H1 (cell line): ENCODE results near the gene BIVM. TPM values are rescaled to one million over a fixed set of nuclear protein-coding genes. Genes with fewer than 3 reads are reported as not detected.

Experiments
- CTCF ChIA-PET: fragments of 300-600 bp; sonication (Branson Sonifier 250); formaldehyde crosslinking; loops from one replicate; lab custom pipeline; 2021; ENCODE audit not compliant: partially characterized antibody; lab: Charles Lee
- POLR2A ChIA-PET: fragments of 300-600 bp; sonication (Branson Sonifier 250); formaldehyde crosslinking; loops from one replicate; lab custom pipeline; 2021; ENCODE audit warnings: inconsistent platforms; ENCODE audit not compliant: partially characterized antibody; lab: Charles Lee
- DNase-seq, 2 experiments: peaks; one replicate each; pipeline versions ENCODE4 v3.0.0 to v3.0.0-alpha.2; 2010 to 2022; ENCODE audit warnings: low spot score in 2 of 2, low read depth in 1 of 2, mixed read lengths in 1 of 2
- FAIRE-seq: peaks from 2 replicates; lab custom pipeline; 2011; peaks lifted over from hg19 to GRCh38; lab: Jason Lieb, UNC
- H2AFZ ChIP-seq: 2 replicates; pipeline ENCODE4 v1.8.1; 2012; ENCODE audit warnings: low read length, inconsistent platforms
- H2AK5ac ChIP-seq: 2 replicates; pipeline ENCODE4 v1.6.1; 2013; ENCODE audit warnings: low read depth, low read length
- H2BK120ac ChIP-seq: replicated peaks from 2 replicates; pipeline ENCODE3; 2013; ENCODE audit warnings: low read depth, low read length, inconsistent platforms
- H2BK12ac ChIP-seq: 2 replicates; pipeline ENCODE4 v1.6.1; 2013; ENCODE audit warnings: low read depth, low read length
- H2BK15ac ChIP-seq: 2 replicates; pipeline ENCODE4 v1.6.1; 2013; ENCODE audit warnings: low read length
- H2BK20ac ChIP-seq: 2 replicates; pipeline ENCODE4 v1.6.1; 2013; ENCODE audit warnings: low read length
- H2BK5ac ChIP-seq: 2 replicates; pipeline ENCODE4 v1.6.1; 2013; ENCODE audit warnings: low read depth, low read length
- H3K14ac ChIP-seq: 2 replicates; pipeline ENCODE4 v1.6.1; 2013; ENCODE audit warnings: inconsistent platforms; ENCODE audit not compliant: insufficient read length
- H3K18ac ChIP-seq: 2 replicates; pipeline ENCODE4 v1.6.1; 2013; ENCODE audit warnings: low read length; ENCODE audit errors: extremely low read depth
- H3K23ac ChIP-seq: 2 replicates; pipeline ENCODE4 v1.6.1; 2013; ENCODE audit warnings: inconsistent platforms; ENCODE audit not compliant: insufficient read length
- H3K23me2 ChIP-seq: 2 replicates; pipeline ENCODE4 v1.6.1; 2013; ENCODE audit warnings: low read depth, low read length
- H3K27ac ChIP-seq: 2 replicates; pipeline ENCODE4 v1.6.1; 2011; ENCODE audit warnings: low read depth, low read length, inconsistent platforms
- H3K27me3 ChIP-seq, 4 experiments: replicated peaks in 1 of 4; 1 replicate in 1 of 4; 2 replicates in 3 of 4; pipeline versions ENCODE4 v1.6.1 to v1.8.1; 2011 to 2013; ENCODE audit warnings: low read length in 3 of 4, mild to moderate bottlenecking in 3 of 4, inconsistent platforms in 2 of 4, mixed read lengths in 2 of 4, moderate library complexity in 1 of 4; ENCODE audit not compliant: control insufficient read depth in 3 of 4, insufficient read depth in 3 of 4; ENCODE audit errors: extremely low read depth in 1 of 4
- H3K36me3 ChIP-seq, 4 experiments: 2 replicates each; pipeline versions ENCODE4 v1.6.1 to v1.8.1; 2011 to 2013; ENCODE audit warnings: mild to moderate bottlenecking in 4 of 4, low read length in 3 of 4, moderate library complexity in 2 of 4, control low read depth in 1 of 4, inconsistent platforms in 1 of 4; ENCODE audit not compliant: insufficient read depth in 4 of 4, control insufficient read depth in 2 of 4
- H3K4ac ChIP-seq: replicated peaks from 2 replicates; pipeline ENCODE3; 2013; ENCODE audit warnings: low read length, low read depth, mixed read lengths, inconsistent platforms; ENCODE audit not compliant: insufficient read length
- H3K4me1 ChIP-seq, 4 experiments: replicated peaks in 1 of 4; 1 replicate in 1 of 4; 2 replicates in 3 of 4; pipeline versions ENCODE4 v1.6.1 to v1.8.1; 2011 to 2013; ENCODE audit warnings: low read length in 3 of 4, inconsistent platforms in 2 of 4, mixed read lengths in 1 of 4; ENCODE audit not compliant: insufficient read depth in 4 of 4, control insufficient read depth in 3 of 4
- H3K4me2 ChIP-seq, 2 experiments: 2 replicates each; pipeline versions ENCODE4 v1.6.1 to v1.8.1; 2011 to 2013; ENCODE audit warnings: low read depth in 2 of 2, low read length in 2 of 2, control low read depth in 1 of 2, inconsistent platforms in 1 of 2, mild to moderate bottlenecking in 1 of 2; ENCODE audit not compliant: insufficient read depth in 1 of 2
- H3K4me3 ChIP-seq, 4 experiments: fragments of 200-600, 300-600 bp in 1 of 4; sonication (generic), shearing (Covaris generic), sonication (Bioruptor Twin) in 1 of 4; 2 replicates each; pipeline versions ENCODE4 v1.5.1 to v1.8.1; 2011 to 2016; ENCODE audit warnings: low read length in 4 of 4, low read depth in 3 of 4, control low read depth in 2 of 4, inconsistent platforms in 2 of 4, mild to moderate bottlenecking in 2 of 4, mixed read lengths in 1 of 4, moderate library complexity in 1 of 4; ENCODE audit not compliant: insufficient read depth in 2 of 4; ENCODE audit errors: extremely low read depth in 1 of 4
- H3K56ac ChIP-seq: replicated peaks from 2 replicates; pipeline ENCODE3; 2013; ENCODE audit warnings: low read depth, mild to moderate bottlenecking, mixed read lengths, low read length, inconsistent platforms; ENCODE audit not compliant: insufficient read length
- H3K79me1 ChIP-seq: 2 replicates; pipeline ENCODE4 v1.6.1; 2013; ENCODE audit warnings: low read depth, low read length, control low read depth
- H3K79me2 ChIP-seq, 2 experiments: 2 replicates each; pipeline versions ENCODE4 v1.6.1 to v1.8.1; 2012 to 2013; ENCODE audit warnings: low read length in 2 of 2, mild to moderate bottlenecking in 2 of 2, inconsistent platforms in 1 of 2; ENCODE audit not compliant: insufficient read depth in 2 of 2, control insufficient read depth in 1 of 2
- H3K9ac ChIP-seq, 4 experiments: replicated peaks in 1 of 4; 1 replicate in 1 of 4; 2 replicates in 3 of 4; pipeline versions ENCODE4 v1.6.1 to v1.8.1; 2011 to 2013; ENCODE audit warnings: low read depth in 3 of 4, low read length in 3 of 4, control low read depth in 2 of 4, mild to moderate bottlenecking in 2 of 4, moderate library complexity in 2 of 4, inconsistent platforms in 1 of 4; ENCODE audit errors: extremely low read depth in 1 of 4
- H3K9me3 ChIP-seq, 2 experiments: 2 replicates each; pipeline versions ENCODE4 v1.6.1 to v1.8.1; 2012 to 2013; ENCODE audit warnings: mild to moderate bottlenecking in 2 of 2, moderate library complexity in 2 of 2, control low read depth in 1 of 2, inconsistent platforms in 1 of 2, low read depth in 1 of 2, low read length in 1 of 2, mixed read lengths in 1 of 2; ENCODE audit not compliant: insufficient read depth in 2 of 2
- H4K20me1 ChIP-seq, 2 experiments: replicated peaks in 1 of 2; 2 replicates each; pipeline versions ENCODE3 to v1.8.1; 2011 to 2013; ENCODE audit warnings: inconsistent platforms in 2 of 2, low read length in 2 of 2, mild to moderate bottlenecking in 1 of 2; ENCODE audit not compliant: insufficient read depth in 2 of 2, control insufficient read depth in 1 of 2
- H4K5ac ChIP-seq: 2 replicates; pipeline ENCODE4 v1.6.1; 2013; ENCODE audit warnings: low read length, low read depth, mixed read lengths, inconsistent platforms; ENCODE audit not compliant: insufficient read length
- H4K8ac ChIP-seq: 2 replicates; pipeline ENCODE4 v1.8.0; 2013; ENCODE audit warnings: mild to moderate bottlenecking, moderate library complexity, low read length, inconsistent platforms; ENCODE audit not compliant: insufficient read depth; ENCODE audit errors: extremely low read depth
- H4K91ac ChIP-seq: replicated peaks from 2 replicates; pipeline ENCODE3; 2013; ENCODE audit warnings: low read length, mixed read lengths, inconsistent platforms; ENCODE audit not compliant: insufficient read length
- HDAC2 ChIP-seq, 2 experiments: fragments of 300-600 bp in 1 of 2; sonication (generic) in 1 of 2; IDR thresholded peaks; 2 replicates each; pipeline ENCODE4 v1.6.1; 2011 to 2012; ENCODE audit warnings: low read depth in 2 of 2, low read length in 2 of 2, mild to moderate bottlenecking in 2 of 2, moderate library complexity in 2 of 2, borderline replicate concordance in 1 of 2, inconsistent platforms in 1 of 2
- RAD21 ChIP-seq, 2 experiments: IDR thresholded peaks in 1 of 2; conservative IDR thresholded peaks in 1 of 2; 2 replicates each; pipeline ENCODE4 v1.6.1; 2011; ENCODE audit warnings: low read depth in 2 of 2, low read length in 2 of 2, improper control_type of control experiment in 1 of 2, inconsistent platforms in 1 of 2, mild to moderate bottlenecking in 1 of 2, moderate library complexity in 1 of 2
- RXRA ChIP-seq: IDR thresholded peaks from 2 replicates; pipeline ENCODE4 v1.6.1; 2011; ENCODE audit warnings: low read depth, mild to moderate bottlenecking, low read length, moderate library complexity; ENCODE audit not compliant: insufficient read depth
- SIN3A ChIP-seq, 2 experiments: IDR thresholded peaks in 1 of 2; conservative IDR thresholded peaks in 1 of 2; 2 replicates each; pipeline ENCODE4 v1.6.1; 2011 to 2012; ENCODE audit warnings: low read length in 2 of 2, improper control_type of control experiment in 1 of 2, low read depth in 1 of 2, mild to moderate bottlenecking in 1 of 2
- TBP ChIP-seq: IDR thresholded peaks from 2 replicates; pipeline ENCODE4 v1.6.1; 2011; ENCODE audit warnings: low read depth, low read length, improper control_type of control experiment
- ZNF274 ChIP-seq: IDR thresholded peaks from 2 replicates; pipeline ENCODE4 v1.7.0; 2012; ENCODE audit warnings: low read length, borderline replicate concordance; ENCODE audit errors: extremely low read depth
- WGBS, 2 experiments: shearing (Covaris generic) in 1 of 2; methylation state at CpG; one replicate each; pipeline versions ENCODE4 v1.1.6 to v1.1.7; 2013 to 2015; ENCODE audit warnings: low lambda C conversion rate in 2 of 2, mixed read lengths in 2 of 2, inconsistent platforms in 1 of 2, low coverage in 1 of 2, missing lambda C conversion rate in 1 of 2; ENCODE audit not compliant: insufficient replicate concordance in 2 of 2, insufficient coverage in 1 of 2, insufficient read length in 1 of 2; ENCODE audit errors: extremely low coverage in 1 of 2, missing lambda C conversion rate in 1 of 2; 5-methylcytosine and 5-hydroxymethylcytosine counted together
- polyA plus RNA-seq, 7 experiments: library from polyadenylated mRNA; depleted of rRNA in 3 of 7; stranded (reverse) in 5 of 7; unstranded in 2 of 7; fragments of >200 nt in 5 of 7; fragments of 200-250 nt in 2 of 7; gene quantifications; 1 replicate in 5 of 7; 2 replicates in 1 of 7; 4 replicates in 1 of 7; pipeline versions ENCODE4 v1.2.1 to v1.2.3, GENCODE V29; 2011 to 2013; ENCODE audit warnings: missing spikeins in 2 of 7, mixed read lengths in 2 of 7
- total RNA-seq: library from RNA; stranded (reverse); fragmentation: NEBNext Ultra II Directional; extraction: Animal tissue kit (Norgen Biotek cat#: 25700); gene quantifications from 2 replicates; pipeline ENCODE4 v1.2.1, GENCODE V29; 2021
- TF ChIP-seq, protein P1 (sequence below): IDR thresholded peaks from 2 replicates; pipeline ENCODE4 v1.6.1; 2012; ENCODE audit warnings: low read length, inconsistent platforms
- TF ChIP-seq, protein P2 (sequence below): IDR thresholded peaks from 2 replicates; pipeline ENCODE4 v1.6.1; 2012; ENCODE audit warnings: inconsistent platforms

The BIVM gene
- total and polyA plus RNA-seq, 2 of the 8 experiments (the other 6 are each of a cell fraction or from before 2014, with no cell fraction given), result 1.8 to 5.5 TPM

DNA sequence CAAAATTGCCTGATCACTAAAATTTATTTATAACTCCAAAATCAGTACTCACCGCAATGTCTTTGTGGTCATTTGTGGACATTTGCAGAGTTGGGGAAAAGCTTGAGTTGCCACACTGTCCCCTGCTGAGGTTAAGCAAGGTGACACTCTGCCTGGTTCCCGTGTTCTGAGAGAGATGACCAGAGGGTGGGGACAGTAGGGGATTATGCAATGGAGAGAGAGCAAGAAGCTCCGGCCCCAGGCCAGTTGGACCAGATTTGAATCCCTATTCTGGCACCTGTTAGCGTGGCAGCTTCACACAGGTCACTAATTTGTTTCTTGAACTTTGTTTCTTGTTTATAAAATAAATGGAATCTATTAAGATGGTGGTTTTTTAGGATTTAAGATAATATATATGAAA lies 64.7 kb downstream of the BIVM start:
- Histone ChIP-seq H3K79me2 (no peaks in the 10 kb centered on the region), H3K23me2 (no peaks in the 10 kb centered on the region), H3K14ac (no peak overlapping the region), H4K91ac (no peak overlapping the region), H2BK120ac (no peak overlapping the region), H2BK12ac (no peak overlapping the region), H3K79me1 (no peaks in the 10 kb centered on the region), H3K4me2 (no peak overlapping the region), H3K36me3 (peaks cover 7 to 30% (median 16%) of the 10 kb centered on the region in 4 experiments), H3K23ac (no peak overlapping the region), H3K18ac (no peak overlapping the region), H2BK20ac (no peak overlapping the region), H4K8ac (no peak overlapping the region), H2BK5ac (no peak overlapping the region), H3K4me1 (no peaks in the 10 kb centered on the region), H3K9me3 (no peaks in the 10 kb centered on the region), H3K27ac (no peak overlapping the region), H3K4me3 (no peak overlapping the region), H3K4ac (no peak overlapping the region), H2AFZ (no peak overlapping the region), H4K20me1 (no peaks in the 10 kb centered on the region), H2BK15ac (no peak overlapping the region), H2AK5ac (no peak overlapping the region), H4K5ac (no peak overlapping the region), H3K27me3 (no peaks in the 10 kb centered on the region), H3K9ac (no peak overlapping the region), H3K56ac (no peak overlapping the region)
- WGBS, 2 experiments, result 95% methylated on average over 4 of the region's 4 CpGs; no CpG with 5 or more reads in 1 of the 2 experiments
- DNase-seq (no peak), FAIRE-seq (no peak)
- POLR2A ChIA-PET, result no interaction called here
- CTCF ChIA-PET, result interaction anchor here (1.0 to 1.6 kb wide), 2 partner anchors 99 to 205 kb away, joined by 3 read pairs; no protein-coding TSS in a partner anchor
- TF ChIP-seq TBP, result no peak
- no peak for TF ChIP-seq RXRA
- no peak for TF ChIP-seq RAD21 (IDR thresholded peaks at IDR 0.05 in 1 of 2, conservative IDR thresholded peaks at IDR 0.05 in 1 of 2; ENCODE audit: low read depth in 2 of 2, low read length in 2 of 2)
- TF ChIP-seq, protein P1, sequence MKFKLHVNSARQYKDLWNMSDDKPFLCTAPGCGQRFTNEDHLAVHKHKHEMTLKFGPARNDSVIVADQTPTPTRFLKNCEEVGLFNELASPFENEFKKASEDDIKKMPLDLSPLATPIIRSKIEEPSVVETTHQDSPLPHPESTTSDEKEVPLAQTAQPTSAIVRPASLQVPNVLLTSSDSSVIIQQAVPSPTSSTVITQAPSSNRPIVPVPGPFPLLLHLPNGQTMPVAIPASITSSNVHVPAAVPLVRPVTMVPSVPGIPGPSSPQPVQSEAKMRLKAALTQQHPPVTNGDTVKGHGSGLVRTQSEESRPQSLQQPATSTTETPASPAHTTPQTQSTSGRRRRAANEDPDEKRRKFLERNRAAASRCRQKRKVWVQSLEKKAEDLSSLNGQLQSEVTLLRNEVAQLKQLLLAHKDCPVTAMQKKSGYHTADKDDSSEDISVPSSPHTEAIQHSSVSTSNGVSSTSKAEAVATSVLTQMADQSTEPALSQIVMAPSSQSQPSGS, result no peak
- TF ChIP-seq, protein P2, sequence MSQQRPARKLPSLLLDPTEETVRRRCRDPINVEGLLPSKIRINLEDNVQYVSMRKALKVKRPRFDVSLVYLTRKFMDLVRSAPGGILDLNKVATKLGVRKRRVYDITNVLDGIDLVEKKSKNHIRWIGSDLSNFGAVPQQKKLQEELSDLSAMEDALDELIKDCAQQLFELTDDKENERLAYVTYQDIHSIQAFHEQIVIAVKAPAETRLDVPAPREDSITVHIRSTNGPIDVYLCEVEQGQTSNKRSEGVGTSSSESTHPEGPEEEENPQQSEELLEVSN, result no peak
- no peak for TF ChIP-seq SIN3A (conservative IDR thresholded peaks at IDR 0.05 in 1 of 2, IDR thresholded peaks at IDR 0.05 in 1 of 2; ENCODE audit: low read depth in 1 of 2, low read length in 2 of 2)
- TF ChIP-seq HDAC2 (IDR thresholded peaks at IDR 0.05; ENCODE audit: borderline replicate concordance in 1 of 2, low read depth in 2 of 2, low read length in 2 of 2), result no peak
- TF ChIP-seq ZNF274, result no peak
